GM12865 (cell line): ENCODE results near the gene PKD2L1.
"Not testable (repeated sequence)": the region's sequence is repeated elsewhere in the genome, so short reads cannot be mapped to it uniquely, and the experiment has no call there.

ENCODE experiments used
- DNase-seq: peaks from one replicate; pipeline ENCODE4 v3.0.0; 2010; ENCODE audit warnings: low read depth
- H3K4me3 ChIP-seq: 2 replicates; pipeline ENCODE4 v1.5.1; 2011; ENCODE audit warnings: mild to moderate bottlenecking, low read depth, low read length, control low read depth
- TF ChIP-seq, protein P1 (sequence below): IDR thresholded peaks from 2 replicates; pipeline ENCODE4 v1.5.1; 2011; ENCODE audit warnings: low read length, control low read depth, low read depth, inconsistent platforms; ENCODE audit not compliant: insufficient read depth; ENCODE audit errors: missing control alignments

Gene PKD2L1

DNA sequence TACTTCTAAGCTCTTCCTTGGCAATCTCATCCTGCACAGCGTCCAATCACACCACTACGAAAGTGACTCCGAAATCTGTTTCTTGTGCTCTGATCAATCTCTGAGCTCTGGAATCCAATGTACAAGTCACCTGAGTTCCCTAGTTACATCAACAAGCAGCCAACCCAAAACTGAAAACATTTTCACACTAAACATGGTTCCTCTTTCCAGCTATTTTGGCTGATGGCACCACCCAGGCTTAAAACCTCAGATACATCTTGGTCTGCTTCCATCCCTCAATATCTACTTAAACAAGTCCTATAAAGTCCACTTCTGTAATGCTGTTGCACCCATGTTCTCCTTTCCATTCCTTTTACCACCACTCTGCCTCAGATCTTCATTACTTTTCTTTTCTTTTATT lies 47.1 kb downstream of the PKD2L1 start:
- TF ChIP-seq, protein P1, sequence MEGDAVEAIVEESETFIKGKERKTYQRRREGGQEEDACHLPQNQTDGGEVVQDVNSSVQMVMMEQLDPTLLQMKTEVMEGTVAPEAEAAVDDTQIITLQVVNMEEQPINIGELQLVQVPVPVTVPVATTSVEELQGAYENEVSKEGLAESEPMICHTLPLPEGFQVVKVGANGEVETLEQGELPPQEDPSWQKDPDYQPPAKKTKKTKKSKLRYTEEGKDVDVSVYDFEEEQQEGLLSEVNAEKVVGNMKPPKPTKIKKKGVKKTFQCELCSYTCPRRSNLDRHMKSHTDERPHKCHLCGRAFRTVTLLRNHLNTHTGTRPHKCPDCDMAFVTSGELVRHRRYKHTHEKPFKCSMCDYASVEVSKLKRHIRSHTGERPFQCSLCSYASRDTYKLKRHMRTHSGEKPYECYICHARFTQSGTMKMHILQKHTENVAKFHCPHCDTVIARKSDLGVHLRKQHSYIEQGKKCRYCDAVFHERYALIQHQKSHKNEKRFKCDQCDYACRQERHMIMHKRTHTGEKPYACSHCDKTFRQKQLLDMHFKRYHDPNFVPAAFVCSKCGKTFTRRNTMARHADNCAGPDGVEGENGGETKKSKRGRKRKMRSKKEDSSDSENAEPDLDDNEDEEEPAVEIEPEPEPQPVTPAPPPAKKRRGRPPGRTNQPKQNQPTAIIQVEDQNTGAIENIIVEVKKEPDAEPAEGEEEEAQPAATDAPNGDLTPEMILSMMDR: no peak
- DNase-seq: no peak
- no peak overlapping the region for H3K4me3 ChIP-seq

DNA sequence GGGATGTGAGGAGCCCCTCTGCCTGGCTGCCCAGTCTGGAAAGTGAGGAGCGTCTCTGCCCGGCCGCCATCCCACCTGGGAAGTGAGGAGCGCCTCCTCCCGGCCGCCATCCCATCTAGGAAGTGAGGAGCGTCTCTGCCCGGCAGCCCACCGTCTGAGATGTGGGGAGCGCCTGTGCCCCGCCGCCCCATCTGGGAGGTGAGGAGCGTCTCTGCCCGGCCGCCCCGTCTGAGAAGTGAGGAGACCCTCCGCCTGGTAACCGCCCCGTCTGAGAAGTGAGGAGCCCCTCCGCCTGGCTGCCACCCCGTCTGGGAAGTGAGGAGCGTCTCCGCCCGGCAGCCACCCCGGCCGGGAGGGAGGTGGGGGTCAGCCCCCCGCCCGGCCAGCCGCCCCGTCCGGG lies 53.1 kb downstream of the PKD2L1 start:
- not testable (repeated sequence) for H3K4me3 ChIP-seq, DNase-seq

DNA sequence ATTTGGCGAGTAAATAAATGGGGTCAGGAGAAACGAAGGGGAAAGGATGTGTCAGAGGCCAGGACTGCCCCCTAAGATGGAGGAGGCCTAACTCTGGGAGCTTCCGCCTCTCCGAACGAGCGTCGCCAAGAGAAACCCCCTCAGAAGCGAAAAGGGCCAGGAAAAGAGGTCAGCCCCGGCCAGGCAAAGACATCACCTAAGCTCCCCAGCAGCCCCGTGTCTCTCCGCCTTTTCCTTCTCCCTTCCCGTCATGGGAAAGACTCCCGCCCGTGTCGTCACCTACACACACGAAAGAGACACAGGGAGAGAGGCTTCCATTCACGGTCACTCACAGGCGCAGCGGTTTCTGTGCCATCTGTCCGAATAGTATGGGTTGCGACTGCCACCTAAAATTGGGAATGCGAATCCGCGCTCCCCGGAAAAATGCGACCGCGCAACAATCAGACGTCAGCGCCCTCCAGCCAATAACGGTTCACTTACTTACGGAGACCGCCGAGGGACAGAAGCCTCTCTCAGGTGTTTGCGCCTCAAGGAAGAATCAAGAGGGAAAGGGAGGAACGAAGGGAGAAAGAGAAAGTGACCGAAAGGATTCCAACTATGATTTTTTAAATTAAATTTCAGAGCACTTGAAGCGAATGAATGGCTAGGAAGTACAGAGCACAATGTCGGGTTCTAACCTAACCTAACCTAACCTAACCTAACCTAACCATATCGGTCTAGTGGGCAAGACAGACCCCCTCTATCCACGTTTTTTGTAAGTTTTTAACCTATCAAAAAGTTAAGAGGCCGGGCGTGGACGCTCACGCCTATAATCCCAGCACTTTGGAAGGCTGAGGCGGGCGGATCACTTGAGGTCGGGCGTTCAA lies 62.6 kb downstream of the PKD2L1 start, which contains the start of gene CWF19L1:
CWF19L1 (minus strand) TSS at position 400 of the 866 bp plus-strand sequence; CDS start at position 355, 45 bp downstream.
- DNase-seq: peak; percentile 86
- TF ChIP-seq, protein P1: no peak
- H3K4me3 ChIP-seq: peak within 1 kb of the TSS; percentile 100

DNA sequence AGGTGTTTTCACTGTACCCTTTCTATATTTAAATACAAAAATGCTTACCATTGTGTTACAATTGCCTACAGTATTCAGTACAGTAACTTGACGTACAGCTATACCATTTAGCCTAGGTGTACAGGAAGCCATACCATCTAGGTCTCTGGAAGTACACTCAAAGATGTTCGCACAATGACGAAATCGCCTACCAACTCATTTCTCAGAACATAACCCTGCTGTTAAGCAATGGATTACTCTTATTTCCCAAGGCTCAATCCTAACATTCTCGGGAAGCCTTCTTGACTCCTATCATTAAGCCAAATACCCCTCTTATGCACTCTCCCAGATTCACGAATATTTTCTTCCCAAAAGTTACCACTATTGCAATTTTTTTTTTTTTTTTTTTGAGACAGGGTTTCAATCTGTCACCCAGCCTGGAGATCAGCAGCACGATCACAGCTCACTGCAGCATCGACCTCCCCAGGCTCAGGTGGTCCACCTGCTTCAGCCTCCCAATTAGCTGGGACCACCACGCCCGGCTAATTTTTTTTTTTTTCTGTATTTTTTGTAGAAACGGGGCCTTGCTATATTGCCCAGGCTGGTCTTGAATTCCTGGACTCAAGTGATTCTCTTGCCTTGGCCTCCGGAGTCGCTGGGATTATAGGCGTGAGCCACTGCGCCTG lies 64.1 kb downstream of the PKD2L1 start:
- H3K4me3 ChIP-seq: peak overlapping the region; percentile 100
- DNase-seq: no peak
- TF ChIP-seq, protein P1: no peak

DNA sequence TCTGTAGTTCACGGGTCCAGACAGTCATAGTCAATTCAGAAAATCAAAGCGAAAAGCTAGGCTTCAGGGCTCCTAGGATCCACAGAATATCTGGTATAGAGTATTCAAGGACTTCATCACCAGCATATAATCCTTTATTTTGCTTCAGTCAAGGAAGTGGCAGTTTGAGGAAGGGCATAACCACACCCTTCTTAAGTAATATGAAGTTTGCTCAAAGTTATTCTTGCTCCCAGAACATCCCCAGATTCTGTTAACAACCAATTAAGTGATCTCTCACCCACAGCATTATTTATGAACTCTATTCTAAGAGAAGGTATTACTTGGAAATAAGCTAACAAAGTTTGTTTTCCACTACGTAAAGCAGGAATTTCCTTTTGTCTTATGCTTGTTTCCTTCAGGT lies 75.8 kb downstream of the PKD2L1 start:
- DNase-seq: no peak
- no peak overlapping the region for H3K4me3 ChIP-seq
- TF ChIP-seq, protein P1: no peak

DNA sequence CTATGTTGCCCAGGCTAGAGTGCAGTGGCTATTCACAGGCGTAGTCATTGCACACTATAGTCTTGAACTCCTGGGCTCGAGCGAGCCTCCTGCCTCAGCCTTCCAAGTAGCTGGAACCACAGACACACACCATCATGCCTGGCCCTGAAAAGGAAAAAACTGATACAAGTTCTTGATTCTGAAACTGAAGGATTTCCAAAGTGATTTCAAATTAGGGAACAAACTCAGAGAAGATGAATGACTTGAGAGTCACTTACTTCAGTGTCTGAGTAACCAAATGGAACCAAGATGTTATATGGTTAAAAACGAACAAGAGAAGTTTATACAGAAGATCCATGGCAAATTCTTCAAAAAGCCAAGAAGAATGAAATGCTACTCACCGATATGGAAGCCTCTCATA lies 77.0 kb downstream of the PKD2L1 start:
- no peak overlapping the region for H3K4me3 ChIP-seq
- TF ChIP-seq, protein P1: no peak
- no peak for DNase-seq

DNA sequence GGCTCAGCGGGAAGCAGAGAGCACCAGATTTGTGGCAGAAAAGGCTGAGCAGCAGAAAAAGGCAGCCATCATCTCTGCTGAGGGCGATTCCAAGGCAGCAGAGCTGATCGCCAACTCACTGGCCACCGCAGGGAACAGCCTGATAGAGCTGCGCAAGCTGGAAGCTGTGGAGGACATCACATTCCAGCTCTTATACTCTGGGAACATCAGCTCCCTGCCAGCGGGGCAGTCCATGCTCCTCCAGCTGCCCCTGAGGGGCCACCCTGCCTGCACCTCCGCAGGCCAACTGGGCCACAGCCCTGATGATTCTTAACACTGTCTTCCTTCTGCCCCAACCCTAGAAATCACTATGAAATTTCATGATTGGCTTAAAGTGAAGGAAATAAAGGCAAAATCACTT lies 81.2 kb downstream of the PKD2L1 start:
- H3K4me3 ChIP-seq: no peak overlapping the region
- TF ChIP-seq, protein P1: no peak
- DNase-seq: no peak
